ENCODE data around the gene ZNF470.

DNA sequence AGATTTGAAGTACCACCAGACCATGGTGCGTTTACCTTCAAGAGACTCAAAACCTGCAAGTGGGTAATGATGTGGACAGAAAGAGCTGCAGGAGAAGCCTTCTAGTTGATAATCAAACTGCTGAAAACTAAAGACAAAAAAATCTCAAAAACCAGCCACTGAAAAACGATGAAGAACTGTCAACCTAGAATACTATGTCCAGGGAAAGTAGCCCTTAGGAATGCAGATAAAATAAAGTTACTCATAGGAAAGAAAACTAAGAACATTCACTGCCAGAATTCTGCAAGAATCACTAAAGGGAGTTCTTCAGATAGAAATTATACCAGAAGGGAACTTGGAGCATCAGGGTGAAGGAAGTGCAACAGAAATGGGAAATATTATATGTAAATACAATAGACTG lies 5.3 kb downstream of the ZNF470 start:
- no peak for TF ChIP-seq CTCF (IDR thresholded peaks at IDR 0.05)
- no peak for TF ChIP-seq POLR2A (IDR thresholded peaks at IDR 0.05; ENCODE audit: low read depth)
